ENCODE measurements around the gene TAF7. TPM values are rescaled to one million over a fixed set of nuclear protein-coding genes. Genes with fewer than 3 reads are reported as not detected.

The TAF7 gene
- total RNA-seq, 3 donors from 2014 or later, result 52.6 to 70.4 (median 56.9) TPM

DNA sequence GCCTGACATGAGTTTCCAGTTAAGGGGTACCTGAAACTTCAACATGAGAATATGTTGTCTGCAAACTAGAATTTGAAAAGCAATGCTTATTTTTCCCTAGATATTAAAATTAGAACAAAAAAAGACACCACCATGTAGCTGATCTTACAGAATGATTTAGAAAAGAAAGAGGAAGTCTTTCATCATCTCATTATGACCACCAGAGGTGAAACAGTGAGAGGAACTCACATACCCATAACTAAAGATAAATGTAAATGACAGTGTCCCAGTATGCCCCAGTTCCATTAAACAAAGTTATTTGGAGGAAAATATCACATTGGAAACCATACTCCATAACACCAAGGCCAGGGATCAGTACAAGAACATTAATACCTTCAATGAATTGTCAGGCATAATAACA lies 6.9 kb downstream of the TAF7 start:
- intact Hi-C loops (cut with DNase I, micrococcal nuclease), result no loop called here
- ATAC-seq (no peak), DNase-seq (no peak)
- H3K9me3 ChIP-seq, result peaks cover 100% of the 10 kb centered on the region
- no peak overlapping the region for H3K4me3 ChIP-seq
- no peak for TF ChIP-seq CTCF (IDR thresholded peaks at IDR 0.05)
- H3K4me1 ChIP-seq (ENCODE audit: low read depth), result no peaks in the 10 kb centered on the region
- no peaks in the 10 kb centered on the region for H3K36me3 ChIP-seq (ENCODE audit: low read depth)

DNA sequence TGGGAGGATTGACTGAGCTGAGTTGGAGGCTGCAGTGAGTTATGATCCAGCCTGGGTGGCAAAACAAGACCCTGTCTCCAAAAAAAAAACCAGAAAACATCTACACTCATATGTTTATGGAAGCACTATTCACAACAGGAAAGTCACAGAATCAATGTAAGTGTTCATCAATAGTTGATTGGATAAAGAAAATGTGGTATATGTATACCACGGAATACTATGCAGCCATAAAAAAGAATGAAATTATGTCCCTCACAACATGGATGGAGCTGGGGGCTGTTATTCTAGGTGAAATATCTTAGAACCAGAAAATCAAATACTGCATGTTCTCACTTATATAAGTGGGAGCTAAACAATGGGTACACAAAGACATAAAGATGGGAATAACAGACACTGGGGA lies 14.0 kb downstream of the TAF7 start:
- intact Hi-C loops (cut with DNase I, micrococcal nuclease), result no loop called here
- TF ChIP-seq CTCF (IDR thresholded peaks at IDR 0.05), result no peak
- Histone ChIP-seq H3K36me3 (ENCODE audit: low read depth) (no peaks in the 10 kb centered on the region), H3K9me3 (peaks cover 100% of the 10 kb centered on the region), H3K4me1 (ENCODE audit: low read depth) (no peaks in the 10 kb centered on the region), H3K4me3 (no peak overlapping the region)
- ATAC-seq (no peak), DNase-seq (no peak)

- Histone ChIP-seq H3K4me3 (no peak within 1 kb of the TSS), H3K36me3 (ENCODE audit: low read depth) (no peaks in the 10 kb centered on the region), H3K4me1 (ENCODE audit: low read depth) (no peaks in the 10 kb centered on the region), H3K9me3 (peaks cover 99% of the 10 kb centered on the region)
- no peak for TF ChIP-seq CTCF (IDR thresholded peaks at IDR 0.05)
- no peak for DNase-seq
- no peak for ATAC-seq
- intact Hi-C loops (cut with DNase I, micrococcal nuclease), result no loop called here
Observed at GRCh38 chr5:141303756-141304155, 16.8 kb downstream of the TAF7 start, which contains the start of gene SLC25A2. Gene SLC25A2, minus strand, starts transcription at chr5:141304049. Its CDS starts 184 bp downstream, at chr5:141303865.

DNA sequence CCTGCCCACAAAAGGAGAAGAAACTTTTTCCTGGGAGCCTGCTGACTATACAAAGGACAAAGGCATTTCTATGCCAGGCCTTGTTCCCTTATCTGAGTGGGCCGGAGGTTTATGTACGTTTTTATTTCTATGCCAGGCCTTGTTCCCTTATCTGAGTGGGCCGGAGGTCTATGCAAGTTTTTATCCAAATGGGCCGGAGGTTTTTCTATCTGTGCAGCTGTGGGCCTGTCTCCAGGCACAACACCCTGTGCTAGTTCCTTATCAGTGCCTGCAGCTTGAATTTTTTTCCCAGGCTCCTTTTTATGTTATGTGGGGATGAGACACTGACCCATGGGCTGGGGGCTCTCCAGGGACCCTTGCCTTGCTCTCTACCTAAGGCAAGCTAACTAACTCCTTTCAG lies 22.2 kb downstream of the TAF7 start:
- intact Hi-C loops (cut with DNase I, micrococcal nuclease), result no loop called here
- no peak for DNase-seq
- no peaks in the 10 kb centered on the region for H3K4me1 ChIP-seq (ENCODE audit: low read depth)
- no peak overlapping the region for H3K4me3 ChIP-seq
- ATAC-seq, result no peak
- TF ChIP-seq CTCF (IDR thresholded peaks at IDR 0.05), result no peak
- H3K9me3 ChIP-seq, result peaks cover 98% of the 10 kb centered on the region
- H3K36me3 ChIP-seq (ENCODE audit: low read depth), result no peaks in the 10 kb centered on the region

GRCh38 chr5:141272906-141273305 lies 47.7 kb downstream of the TAF7 start:
- ATAC-seq, result no peak
- no peaks in the 10 kb centered on the region for H3K4me1 ChIP-seq (ENCODE audit: low read depth)
- H3K36me3 ChIP-seq (ENCODE audit: low read depth), result no peaks in the 10 kb centered on the region
- no peak for DNase-seq
- intact Hi-C loops (cut with DNase I, micrococcal nuclease), result no loop called here
- peaks cover 97% of the 10 kb centered on the region for H3K9me3 ChIP-seq
- no peak overlapping the region for H3K4me3 ChIP-seq
- no peak for TF ChIP-seq CTCF (IDR thresholded peaks at IDR 0.05)

GRCh38 chr5:141269195-141269594 lies 51.4 kb downstream of the TAF7 start:
- H3K36me3 ChIP-seq (ENCODE audit: low read depth), result no peaks in the 10 kb centered on the region
- ATAC-seq, result no peak
- peaks cover 99% of the 10 kb centered on the region for H3K9me3 ChIP-seq
- no peak for TF ChIP-seq CTCF (IDR thresholded peaks at IDR 0.05)
- no peak overlapping the region for H3K4me3 ChIP-seq
- H3K4me1 ChIP-seq (ENCODE audit: low read depth), result no peaks in the 10 kb centered on the region
- intact Hi-C loops (cut with DNase I, micrococcal nuclease), result no loop called here
- DNase-seq, result no peak
